Aorta (tissue), 5 donors: ENCODE measurements around the gene SEMA6A. TPM values are rescaled to one million over a fixed set of nuclear protein-coding genes. Genes with fewer than 3 reads are reported as not detected.

Experiments
- ATAC-seq: fragments of 200-7000 bp; cut with Tn5 transposase; one replicate; pipeline ENCODE4 v1.9.1; 2022; ENCODE audit warnings: moderate library complexity; ENCODE audit not compliant: low FRiP score
- DNase-seq, 2 donors: peaks; one replicate each; pipeline ENCODE4 v3.0.0-alpha.2; 2020
- H3K27ac ChIP-seq, 2 donors: one replicate each; pipeline ENCODE4 v1.5.1; 2013; ENCODE audit warnings: low read length in 2 of 2, mild to moderate bottlenecking in 2 of 2, moderate library complexity in 2 of 2, control low read depth in 1 of 2, inconsistent platforms in 1 of 2, low read depth in 1 of 2
- H3K27me3 ChIP-seq, 2 donors: one replicate each; pipeline ENCODE4 v1.6.1; 2013; ENCODE audit warnings: control low read depth in 1 of 2, low read length in 1 of 2, mild to moderate bottlenecking in 1 of 2, moderate library complexity in 1 of 2; ENCODE audit not compliant: insufficient read depth in 2 of 2, control insufficient read depth in 1 of 2
- H3K36me3 ChIP-seq, 2 donors: one replicate each; pipeline ENCODE4 v1.6.1; 2013; ENCODE audit warnings: control low read depth in 1 of 2, low read length in 1 of 2, mild to moderate bottlenecking in 1 of 2; ENCODE audit not compliant: insufficient read depth in 2 of 2, control insufficient read depth in 1 of 2
- H3K4me1 ChIP-seq, 2 donors: one replicate each; pipeline ENCODE4 v1.6.1; 2013; ENCODE audit warnings: low read length in 2 of 2, control low read depth in 1 of 2, mild to moderate bottlenecking in 1 of 2, moderate library complexity in 1 of 2; ENCODE audit not compliant: insufficient read depth in 2 of 2, control insufficient read depth in 1 of 2
- H3K4me3 ChIP-seq, 2 donors: one replicate each; pipeline ENCODE4 v1.5.1; 2013; ENCODE audit warnings: low read length in 2 of 2, control low read depth in 1 of 2, mild to moderate bottlenecking in 1 of 2
- H3K9me3 ChIP-seq: one replicate; pipeline ENCODE4 v1.6.1; 2013; ENCODE audit warnings: mild to moderate bottlenecking, low read length; ENCODE audit not compliant: control insufficient read depth
- WGBS, 2 donors: extraction: QIAGEN DNeasy Blood & Tissue Kit; methylation state at CpG; one replicate each; pipeline ENCODE4 v1.1.7; 2013; 5-methylcytosine and 5-hydroxymethylcytosine counted together
- intact Hi-C, 2 donors: fragments of 100-400 bp; cut with DNase I; formaldehyde crosslinking; loops; one replicate each; pipeline versions ENCODE4 v1.14.2 to v1.15.0; 2022
- polyA plus RNA-seq, 2 donors: library from polyadenylated mRNA; stranded (reverse); fragments of 200-250 nt; gene quantifications; one replicate each; pipeline ENCODE4 v1.2.3, GENCODE V29; 2013
- total RNA-seq, 2 donors: library from RNA; stranded (reverse); fragmentation: NEBNext Ultra II Directional; extraction: Animal tissue kit (Norgen Biotek cat#: 25700); gene quantifications; one replicate each; pipeline ENCODE4 v1.2.1, GENCODE V29; 2021
- donor health status: healthy with polysubstance abuse.
- donor health status: Bipolar disorder and iron deficiency.
- donor health status: DM: no; HTN: no; CAD: no.
- donor health status: DM: no; HTN: no; CAD: no.
- donor health status: DM: yes; HTN: yes; CAD: no.

Gene SEMA6A
- total and polyA plus RNA-seq, 4 donors: 0.10 to 28.5 (median 13.0) TPM

GRCh38 chr5:116605310-116606070, 30.9 kb upstream of the SEMA6A start:
- intact Hi-C loops: no loop called here
- no peaks in the 10 kb centered on the region for H3K36me3 ChIP-seq
- 22 to 24% methylated on average over 4 of the region's 4 CpGs for WGBS, 2 donors
- DNase-seq (no peak), ATAC-seq (peak; percentile 49)
- peaks cover 0 to 3% of the 10 kb centered on the region in 2 donors for H3K4me1 ChIP-seq
- no peak overlapping the region for H3K4me3 ChIP-seq
- H3K9me3 ChIP-seq: no peaks in the 10 kb centered on the region
- H3K27me3 ChIP-seq: no peaks in the 10 kb centered on the region
- no peak overlapping the region for H3K27ac ChIP-seq

DNA sequence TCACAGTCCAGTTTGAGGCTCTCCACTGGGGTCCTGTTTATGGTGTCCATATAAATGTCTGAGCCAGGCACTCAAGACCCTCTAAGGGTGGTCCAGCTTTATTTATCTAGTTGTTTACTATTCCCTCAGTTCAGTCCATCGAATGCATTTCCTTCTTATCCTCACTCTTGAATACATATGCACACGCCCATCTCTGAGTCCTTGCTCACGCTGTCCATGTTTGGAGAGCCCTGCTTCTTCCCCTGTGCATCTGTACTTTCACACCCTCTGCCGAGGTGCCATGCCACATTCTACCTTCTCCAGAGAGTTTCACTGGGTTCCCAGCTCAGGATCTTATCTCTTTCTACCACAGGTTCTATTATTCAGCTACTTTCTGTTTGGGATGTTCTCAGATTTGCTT, 30.2 kb upstream of the SEMA6A start:
- Histone ChIP-seq H3K4me1 (peaks cover 0 to 3% of the 10 kb centered on the region in 2 donors), H3K4me3 (no peak overlapping the region), H3K27ac (no peak overlapping the region), H3K9me3 (no peaks in the 10 kb centered on the region), H3K27me3 (no peaks in the 10 kb centered on the region), H3K36me3 (no peaks in the 10 kb centered on the region)
- 85 to 90% methylated on average over 4 of the region's 4 CpGs for WGBS, 2 donors
- ATAC-seq (no peak), DNase-seq (no peak)
- intact Hi-C loops: no loop called here

- H3K4me1 ChIP-seq: peaks cover 0 to 2% of the 10 kb centered on the region in 2 donors
- intact Hi-C loops: no loop called here
- peak; percentile 71 for ATAC-seq
- H3K27me3 ChIP-seq: no peaks in the 10 kb centered on the region
- no peak overlapping the region for H3K27ac ChIP-seq
- WGBS, 2 donors: 26 to 37% methylated on average over 3 of the region's 3 CpGs
- H3K36me3 ChIP-seq: no peaks in the 10 kb centered on the region
- no peak for DNase-seq
- H3K9me3 ChIP-seq: no peaks in the 10 kb centered on the region
- H3K4me3 ChIP-seq: no peak overlapping the region
These were observed 26.3 kb upstream of the SEMA6A start for GRCh38 chr5:116600876-116601275.

GRCh38 chr5:116598911-116599310, 24.3 kb upstream of the SEMA6A start:
- no peaks in the 10 kb centered on the region for H3K27me3 ChIP-seq
- intact Hi-C loops: no loop called here
- no peak for DNase-seq
- peaks cover 0 to 2% of the 10 kb centered on the region in 2 donors for H3K4me1 ChIP-seq
- no peaks in the 10 kb centered on the region for H3K36me3 ChIP-seq
- no peaks in the 10 kb centered on the region for H3K9me3 ChIP-seq
- WGBS, 2 donors: 93 to 94% methylated on average over 1 of the region's 1 CpG
- ATAC-seq: no peak
- no peak overlapping the region for H3K4me3 ChIP-seq
- no peak overlapping the region for H3K27ac ChIP-seq

GRCh38 chr5:116595498-116595897, 20.9 kb upstream of the SEMA6A start:
- H3K4me3 ChIP-seq: no peak overlapping the region
- H3K27me3 ChIP-seq: peaks cover 0 to 2% of the 10 kb centered on the region in 2 donors
- intact Hi-C loops: no loop called here
- no peaks in the 10 kb centered on the region for H3K4me1 ChIP-seq
- no peak overlapping the region for H3K27ac ChIP-seq
- 48 to 61% methylated on average over 3 of the region's 3 CpGs for whole genome bisulfite sequencing, 2 donors
- no peaks in the 10 kb centered on the region for H3K36me3 ChIP-seq
- H3K9me3 ChIP-seq: peaks cover 1% of the 10 kb centered on the region
- DNase-seq (no peak), ATAC-seq (no peak)

- H3K4me3 ChIP-seq: no peak overlapping the region
- DNase-seq: no peak
- 96 to 98% methylated on average over 5 of the region's 5 CpGs for WGBS, 2 donors
- H3K4me1 ChIP-seq: no peaks in the 10 kb centered on the region
- peaks cover 1% of the 10 kb centered on the region for H3K9me3 ChIP-seq
- ATAC-seq: no peak
- no peak overlapping the region for H3K27ac ChIP-seq
- intact Hi-C loops: no loop called here
- H3K27me3 ChIP-seq: peaks cover 0 to 2% of the 10 kb centered on the region in 2 donors
- no peaks in the 10 kb centered on the region for H3K36me3 ChIP-seq
These were observed 18.7 kb upstream of the SEMA6A start for GRCh38 chr5:116593340-116593739.

DNA sequence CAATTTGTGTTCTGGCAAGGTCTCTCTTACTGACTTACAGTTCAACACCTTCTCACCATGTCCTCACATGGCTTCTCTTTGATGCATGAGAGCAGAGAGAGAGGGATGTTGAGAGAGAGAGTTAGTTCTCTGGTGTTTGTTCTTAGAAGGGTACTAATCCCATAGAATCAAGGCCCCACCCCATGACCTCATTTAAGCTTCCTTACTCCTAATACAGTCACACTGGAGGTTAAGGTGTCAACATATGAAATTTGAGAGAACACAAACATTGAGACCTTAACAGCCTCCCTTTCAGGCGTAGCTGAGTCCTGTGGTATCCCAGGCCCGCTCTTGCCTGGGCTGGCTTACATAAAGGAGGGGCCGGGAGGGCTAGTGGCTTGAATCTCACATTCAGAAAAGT, 10.6 kb upstream of the SEMA6A start:
- Histone ChIP-seq H3K4me1 (no peaks in the 10 kb centered on the region), H3K27me3 (no peaks in the 10 kb centered on the region), H3K9me3 (no peaks in the 10 kb centered on the region), H3K36me3 (no peaks in the 10 kb centered on the region), H3K4me3 (no peak overlapping the region), H3K27ac (no peak overlapping the region)
- no peak for DNase-seq
- WGBS, 2 donors: 99 to 100% methylated on average over 3 of the region's 3 CpGs
- no peak for ATAC-seq
- intact Hi-C loops: no loop called here

GRCh38 chr5:116583862-116584222, 9.2 kb upstream of the SEMA6A start:
- ATAC-seq (no peak), DNase-seq (no peak)
- Histone ChIP-seq H3K36me3 (no peaks in the 10 kb centered on the region), H3K9me3 (no peaks in the 10 kb centered on the region), H3K4me3 (no peak overlapping the region), H3K27me3 (no peaks in the 10 kb centered on the region), H3K27ac (no peak overlapping the region), H3K4me1 (no peaks in the 10 kb centered on the region)
- intact Hi-C loops: no loop called here
- 88 to 93% methylated on average over 3 of the region's 3 CpGs for WGBS, 2 donors

DNA sequence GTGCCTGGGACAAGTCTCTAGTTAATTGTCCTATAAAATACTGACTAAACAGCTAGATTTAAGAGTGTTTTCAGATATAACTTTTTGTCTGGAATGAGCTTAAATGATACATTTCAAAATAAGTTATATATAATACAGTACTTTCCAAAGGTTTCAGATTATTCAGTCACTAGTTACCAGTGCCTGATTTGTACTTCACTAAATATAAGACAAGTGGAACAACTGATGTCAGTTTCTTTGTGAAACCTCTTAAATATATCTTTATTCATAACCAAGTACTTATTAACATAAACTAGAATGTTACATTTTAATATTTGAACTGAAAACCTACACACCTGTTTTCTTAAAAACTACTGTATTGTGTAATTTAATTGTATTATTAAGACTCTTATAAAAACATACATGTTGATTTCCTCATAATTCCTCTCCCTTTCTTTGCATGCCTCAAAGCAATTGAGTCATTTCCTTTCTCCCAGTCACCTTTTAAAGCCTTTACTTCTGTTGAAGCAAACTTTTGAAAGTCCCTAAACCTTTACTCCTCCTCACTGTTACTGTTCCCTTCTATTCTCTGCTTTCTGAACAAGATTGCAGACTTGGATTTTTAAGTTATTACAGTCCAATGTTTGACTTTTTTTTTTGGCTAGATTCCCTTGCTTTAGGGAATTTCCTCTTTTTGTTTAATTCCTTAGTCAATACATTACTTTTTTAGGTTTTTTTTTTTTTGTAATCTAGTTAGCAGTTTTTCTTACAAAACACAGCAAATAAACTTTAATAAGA, 8.7 kb upstream of the SEMA6A start:
- ATAC-seq (no peak), DNase-seq (no peak)
- Histone ChIP-seq H3K4me3 (no peak overlapping the region), H3K27ac (no peak overlapping the region), H3K4me1 (no peaks in the 10 kb centered on the region), H3K36me3 (no peaks in the 10 kb centered on the region), H3K9me3 (no peaks in the 10 kb centered on the region), H3K27me3 (no peaks in the 10 kb centered on the region)
- intact Hi-C loops: no loop called here
